ENCODE measurements around the gene USP3. TPM values are rescaled to one million over a fixed set of nuclear protein-coding genes. Genes with fewer than 3 reads are reported as not detected.

USP3 gene
- total RNA-seq, 1 experiment from 2014 or later = 36.6 TPM

DNA sequence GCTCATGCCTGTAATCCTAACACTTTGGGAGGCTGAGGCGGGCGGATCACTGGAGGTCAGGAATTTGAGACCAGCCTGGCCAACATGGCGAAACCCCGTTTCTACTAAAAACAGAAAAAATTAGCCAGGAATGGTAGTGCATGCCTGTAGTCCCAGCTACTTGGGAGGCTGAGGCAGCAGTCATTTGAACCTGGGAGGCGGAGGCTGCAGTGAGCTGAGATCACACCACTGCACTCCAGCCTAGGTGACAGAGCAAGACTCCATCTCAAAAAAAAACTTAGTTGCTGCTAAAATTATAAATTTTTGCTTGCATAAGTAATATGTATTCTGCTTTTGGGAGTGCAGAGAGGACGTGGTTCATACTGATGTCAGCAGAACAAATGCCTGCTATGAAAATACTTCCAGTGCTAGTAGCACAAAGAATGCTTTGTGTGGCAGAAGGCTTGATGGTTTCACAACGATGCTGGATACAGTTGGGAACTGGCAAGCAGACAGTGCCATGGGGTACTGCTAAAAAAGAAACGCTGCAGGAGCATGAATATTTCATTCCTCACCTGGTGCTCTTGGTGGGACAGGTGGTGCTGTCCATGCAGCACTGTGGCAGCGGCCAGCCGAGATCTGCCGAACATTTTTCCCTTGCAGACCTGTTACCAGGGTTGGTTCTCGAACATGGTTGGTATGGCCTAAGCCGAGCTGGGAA is 123.9 kb downstream of the USP3 start (continued):
- TF ChIP-seq, protein P1, sequence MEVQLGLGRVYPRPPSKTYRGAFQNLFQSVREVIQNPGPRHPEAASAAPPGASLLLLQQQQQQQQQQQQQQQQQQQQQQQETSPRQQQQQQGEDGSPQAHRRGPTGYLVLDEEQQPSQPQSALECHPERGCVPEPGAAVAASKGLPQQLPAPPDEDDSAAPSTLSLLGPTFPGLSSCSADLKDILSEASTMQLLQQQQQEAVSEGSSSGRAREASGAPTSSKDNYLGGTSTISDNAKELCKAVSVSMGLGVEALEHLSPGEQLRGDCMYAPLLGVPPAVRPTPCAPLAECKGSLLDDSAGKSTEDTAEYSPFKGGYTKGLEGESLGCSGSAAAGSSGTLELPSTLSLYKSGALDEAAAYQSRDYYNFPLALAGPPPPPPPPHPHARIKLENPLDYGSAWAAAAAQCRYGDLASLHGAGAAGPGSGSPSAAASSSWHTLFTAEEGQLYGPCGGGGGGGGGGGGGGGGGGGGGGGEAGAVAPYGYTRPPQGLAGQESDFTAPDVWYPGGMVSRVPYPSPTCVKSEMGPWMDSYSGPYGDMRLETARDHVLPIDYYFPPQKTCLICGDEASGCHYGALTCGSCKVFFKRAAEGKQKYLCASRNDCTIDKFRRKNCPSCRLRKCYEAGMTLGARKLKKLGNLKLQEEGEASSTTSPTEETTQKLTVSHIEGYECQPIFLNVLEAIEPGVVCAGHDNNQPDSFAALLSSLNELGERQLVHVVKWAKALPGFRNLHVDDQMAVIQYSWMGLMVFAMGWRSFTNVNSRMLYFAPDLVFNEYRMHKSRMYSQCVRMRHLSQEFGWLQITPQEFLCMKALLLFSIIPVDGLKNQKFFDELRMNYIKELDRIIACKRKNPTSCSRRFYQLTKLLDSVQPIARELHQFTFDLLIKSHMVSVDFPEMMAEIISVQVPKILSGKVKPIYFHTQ (CRISPR knock-in tag; IDR thresholded peaks at IDR 0.05) = no peak

DNA sequence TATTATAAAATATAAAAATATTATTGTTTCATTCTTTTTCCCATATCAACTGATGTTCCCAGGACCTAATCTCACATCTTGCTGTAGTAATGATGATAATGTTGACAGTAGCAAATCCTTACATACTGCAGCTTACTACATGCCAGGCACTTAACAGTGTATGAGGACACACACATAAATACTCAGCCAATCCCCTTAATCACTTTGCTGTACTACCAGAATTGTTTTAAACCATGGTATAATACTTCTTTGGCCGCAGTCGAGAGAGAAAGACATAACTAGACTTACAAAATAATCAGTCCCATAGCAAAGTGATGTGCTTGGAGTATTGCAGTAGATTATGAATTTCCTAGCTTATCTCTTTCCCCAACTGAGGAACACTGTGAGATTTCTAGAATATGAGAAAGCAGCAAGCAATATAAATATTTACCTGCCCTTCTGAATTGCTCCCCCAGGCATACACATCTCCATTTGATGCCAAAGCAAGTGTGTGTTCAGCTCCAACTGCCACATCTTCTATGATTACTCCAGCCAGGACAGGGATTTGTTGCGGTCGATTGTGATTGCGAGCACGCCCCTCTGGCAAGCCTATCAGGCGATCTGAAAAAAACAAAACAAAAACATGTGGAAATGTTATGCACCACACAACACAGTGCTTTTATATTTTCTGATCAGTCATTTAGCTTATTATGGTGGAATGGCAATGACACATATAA is 125.8 kb downstream of the USP3 start:
- TF ChIP-seq SP1 (CRISPR knock-in tag; conservative IDR thresholded peaks at IDR 0.05) = no peak
- TF ChIP-seq GRHL2 (CRISPR knock-in tag; IDR thresholded peaks at IDR 0.05; ENCODE audit: insufficient replicate concordance, severe bottlenecking) = no peak
- TF ChIP-seq, protein P2, sequence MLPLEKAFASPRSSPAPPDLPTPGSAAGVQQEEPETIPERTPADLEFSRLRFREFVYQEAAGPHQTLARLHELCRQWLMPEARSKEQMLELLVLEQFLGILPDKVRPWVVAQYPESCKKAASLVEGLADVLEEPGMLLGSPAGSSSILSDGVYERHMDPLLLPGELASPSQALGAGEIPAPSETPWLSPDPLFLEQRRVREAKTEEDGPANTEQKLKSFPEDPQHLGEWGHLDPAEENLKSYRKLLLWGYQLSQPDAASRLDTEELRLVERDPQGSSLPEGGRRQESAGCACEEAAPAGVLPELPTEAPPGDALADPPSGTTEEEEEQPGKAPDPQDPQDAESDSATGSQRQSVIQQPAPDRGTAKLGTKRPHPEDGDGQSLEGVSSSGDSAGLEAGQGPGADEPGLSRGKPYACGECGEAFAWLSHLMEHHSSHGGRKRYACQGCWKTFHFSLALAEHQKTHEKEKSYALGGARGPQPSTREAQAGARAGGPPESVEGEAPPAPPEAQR (CRISPR knock-in tag; IDR thresholded peaks at IDR 0.05) = no peak
- no peak for TF ChIP-seq ZBTB21 (CRISPR knock-in tag; IDR thresholded peaks at IDR 0.05; ENCODE audit: borderline replicate concordance)
- no peak for TF ChIP-seq OVOL2 (CRISPR knock-in tag; IDR thresholded peaks at IDR 0.05; ENCODE audit: borderline replicate concordance)
- no peak for TF ChIP-seq ZNF232 (CRISPR knock-in tag; IDR thresholded peaks at IDR 0.05)
- TF ChIP-seq, protein P3, sequence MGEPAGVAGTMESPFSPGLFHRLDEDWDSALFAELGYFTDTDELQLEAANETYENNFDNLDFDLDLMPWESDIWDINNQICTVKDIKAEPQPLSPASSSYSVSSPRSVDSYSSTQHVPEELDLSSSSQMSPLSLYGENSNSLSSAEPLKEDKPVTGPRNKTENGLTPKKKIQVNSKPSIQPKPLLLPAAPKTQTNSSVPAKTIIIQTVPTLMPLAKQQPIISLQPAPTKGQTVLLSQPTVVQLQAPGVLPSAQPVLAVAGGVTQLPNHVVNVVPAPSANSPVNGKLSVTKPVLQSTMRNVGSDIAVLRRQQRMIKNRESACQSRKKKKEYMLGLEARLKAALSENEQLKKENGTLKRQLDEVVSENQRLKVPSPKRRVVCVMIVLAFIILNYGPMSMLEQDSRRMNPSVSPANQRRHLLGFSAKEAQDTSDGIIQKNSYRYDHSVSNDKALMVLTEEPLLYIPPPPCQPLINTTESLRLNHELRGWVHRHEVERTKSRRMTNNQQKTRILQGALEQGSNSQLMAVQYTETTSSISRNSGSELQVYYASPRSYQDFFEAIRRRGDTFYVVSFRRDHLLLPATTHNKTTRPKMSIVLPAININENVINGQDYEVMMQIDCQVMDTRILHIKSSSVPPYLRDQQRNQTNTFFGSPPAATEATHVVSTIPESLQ (CRISPR knock-in tag; IDR thresholded peaks at IDR 0.05) = no peak
- TF ChIP-seq, protein P4, sequence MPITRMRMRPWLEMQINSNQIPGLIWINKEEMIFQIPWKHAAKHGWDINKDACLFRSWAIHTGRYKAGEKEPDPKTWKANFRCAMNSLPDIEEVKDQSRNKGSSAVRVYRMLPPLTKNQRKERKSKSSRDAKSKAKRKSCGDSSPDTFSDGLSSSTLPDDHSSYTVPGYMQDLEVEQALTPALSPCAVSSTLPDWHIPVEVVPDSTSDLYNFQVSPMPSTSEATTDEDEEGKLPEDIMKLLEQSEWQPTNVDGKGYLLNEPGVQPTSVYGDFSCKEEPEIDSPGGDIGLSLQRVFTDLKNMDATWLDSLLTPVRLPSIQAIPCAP (CRISPR knock-in tag; IDR thresholded peaks at IDR 0.05) = no peak
- TF ChIP-seq GTF2I (CRISPR knock-in tag; conservative IDR thresholded peaks at IDR 0.05) = no peak
- TF ChIP-seq KAT7 (CRISPR knock-in tag; IDR thresholded peaks at IDR 0.05; ENCODE audit: borderline replicate concordance) = no peak
- no peak for TF ChIP-seq ETV6 (CRISPR knock-in tag; IDR thresholded peaks at IDR 0.05)
- TF ChIP-seq NFYB (CRISPR knock-in tag; conservative IDR thresholded peaks at IDR 0.05; ENCODE audit: low read depth) = no peak
- TF ChIP-seq TP53 (CRISPR knock-in tag; IDR thresholded peaks at IDR 0.05) = no peak
- no peak for TF ChIP-seq HMGA2 (CRISPR knock-in tag; IDR thresholded peaks at IDR 0.05)
- no peaks in the 10 kb centered on the region for H3K4me1 Mint-ChIP-seq
- POLR2A ChIA-PET = no interaction called here
- H3K27ac Mint-ChIP-seq = no peak overlapping the region
- peaks cover 22% of the 10 kb centered on the region for H3K36me3 Mint-ChIP-seq
- ATAC-seq (no peak), DNase-seq (ENCODE audit: low spot score) (no peak)
- 0 out of 2 replicates have a peak, but pooled peaks cover 3% of the 10 kb centered on the region for H3K9me3 Mint-ChIP-seq
- H3K4me3 Mint-ChIP-seq = no peak overlapping the region
- CTCF ChIA-PET = interaction anchor here (0.8 to 2.2 kb wide), 4 partner anchors 163 to 438 kb away, joined by 3 to 5 read pairs (median 4); no protein-coding TSS in a partner anchor
- no peaks in the 10 kb centered on the region for H3K27me3 Mint-ChIP-seq (ENCODE audit: low read depth)

DNA sequence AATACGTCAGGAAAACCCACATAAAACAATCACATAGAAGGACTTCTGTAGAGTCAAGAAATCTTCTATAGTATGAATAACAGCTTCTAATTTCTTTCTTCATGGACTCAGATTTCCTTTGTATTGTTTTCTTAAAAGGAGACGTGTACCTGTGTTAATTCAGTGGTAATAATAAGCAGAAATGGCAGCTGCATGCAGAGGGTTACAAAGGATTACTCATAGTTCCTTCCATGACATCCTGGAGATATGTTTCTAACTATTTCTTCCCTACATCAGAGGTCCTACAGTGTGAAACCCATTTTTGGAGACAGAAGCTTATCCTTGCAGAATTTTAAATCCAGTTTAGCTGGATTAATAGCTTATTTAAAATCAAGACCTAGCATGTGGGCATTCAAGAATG is 128.9 kb downstream of the USP3 start:
- no peak for ATAC-seq
- Mint-ChIP-seq H3K9me3 (0 out of 2 replicates have a peak, but pooled peaks cover 3% of the 10 kb centered on the region), H3K27ac (no peak overlapping the region), H3K4me3 (no peak overlapping the region), H3K36me3 (peaks cover 17% of the 10 kb centered on the region), H3K4me1 (no peaks in the 10 kb centered on the region), H3K27me3 (ENCODE audit: low read depth) (no peaks in the 10 kb centered on the region)
- ChIA-PET CTCF (no interaction called here), POLR2A (no interaction called here)
- no peak for DNase-seq (ENCODE audit: low spot score)
- TF ChIP-seq JUN (CRISPR knock-in tag; IDR thresholded peaks at IDR 0.05) = no peak
- TF ChIP-seq, protein P5, sequence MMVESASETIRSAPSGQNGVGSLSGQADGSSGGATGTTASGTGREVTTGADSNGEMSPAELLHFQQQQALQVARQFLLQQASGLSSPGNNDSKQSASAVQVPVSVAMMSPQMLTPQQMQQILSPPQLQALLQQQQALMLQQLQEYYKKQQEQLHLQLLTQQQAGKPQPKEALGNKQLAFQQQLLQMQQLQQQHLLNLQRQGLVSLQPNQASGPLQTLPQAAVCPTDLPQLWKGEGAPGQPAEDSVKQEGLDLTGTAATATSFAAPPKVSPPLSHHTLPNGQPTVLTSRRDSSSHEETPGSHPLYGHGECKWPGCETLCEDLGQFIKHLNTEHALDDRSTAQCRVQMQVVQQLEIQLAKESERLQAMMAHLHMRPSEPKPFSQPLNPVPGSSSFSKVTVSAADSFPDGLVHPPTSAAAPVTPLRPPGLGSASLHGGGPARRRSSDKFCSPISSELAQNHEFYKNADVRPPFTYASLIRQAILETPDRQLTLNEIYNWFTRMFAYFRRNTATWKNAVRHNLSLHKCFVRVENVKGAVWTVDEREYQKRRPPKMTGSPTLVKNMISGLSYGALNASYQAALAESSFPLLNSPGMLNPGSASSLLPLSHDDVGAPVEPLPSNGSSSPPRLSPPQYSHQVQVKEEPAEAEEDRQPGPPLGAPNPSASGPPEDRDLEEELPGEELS (CRISPR knock-in tag; IDR thresholded peaks at IDR 0.05) = no peak
- TF ChIP-seq, protein P6, sequence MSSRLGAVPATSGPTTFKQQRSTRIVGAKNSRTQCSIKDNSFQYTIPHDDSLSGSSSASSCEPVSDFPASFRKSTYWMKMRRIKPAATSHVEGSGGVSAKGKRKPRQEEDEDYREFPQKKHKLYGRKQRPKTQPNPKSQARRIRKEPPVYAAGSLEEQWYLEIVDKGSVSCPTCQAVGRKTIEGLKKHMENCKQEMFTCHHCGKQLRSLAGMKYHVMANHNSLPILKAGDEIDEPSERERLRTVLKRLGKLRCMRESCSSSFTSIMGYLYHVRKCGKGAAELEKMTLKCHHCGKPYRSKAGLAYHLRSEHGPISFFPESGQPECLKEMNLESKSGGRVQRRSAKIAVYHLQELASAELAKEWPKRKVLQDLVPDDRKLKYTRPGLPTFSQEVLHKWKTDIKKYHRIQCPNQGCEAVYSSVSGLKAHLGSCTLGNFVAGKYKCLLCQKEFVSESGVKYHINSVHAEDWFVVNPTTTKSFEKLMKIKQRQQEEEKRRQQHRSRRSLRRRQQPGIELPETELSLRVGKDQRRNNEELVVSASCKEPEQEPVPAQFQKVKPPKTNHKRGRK (CRISPR knock-in tag; IDR thresholded peaks at IDR 0.05; ENCODE audit: borderline replicate concordance) = no peak
- TF ChIP-seq ESRRA (CRISPR knock-in tag; IDR thresholded peaks at IDR 0.05; ENCODE audit: borderline replicate concordance) = no peak
- TF ChIP-seq, protein P7, sequence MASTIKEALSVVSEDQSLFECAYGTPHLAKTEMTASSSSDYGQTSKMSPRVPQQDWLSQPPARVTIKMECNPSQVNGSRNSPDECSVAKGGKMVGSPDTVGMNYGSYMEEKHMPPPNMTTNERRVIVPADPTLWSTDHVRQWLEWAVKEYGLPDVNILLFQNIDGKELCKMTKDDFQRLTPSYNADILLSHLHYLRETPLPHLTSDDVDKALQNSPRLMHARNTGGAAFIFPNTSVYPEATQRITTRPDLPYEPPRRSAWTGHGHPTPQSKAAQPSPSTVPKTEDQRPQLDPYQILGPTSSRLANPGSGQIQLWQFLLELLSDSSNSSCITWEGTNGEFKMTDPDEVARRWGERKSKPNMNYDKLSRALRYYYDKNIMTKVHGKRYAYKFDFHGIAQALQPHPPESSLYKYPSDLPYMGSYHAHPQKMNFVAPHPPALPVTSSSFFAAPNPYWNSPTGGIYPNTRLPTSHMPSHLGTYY (CRISPR knock-in tag; IDR thresholded peaks at IDR 0.05) = no peak
- TF ChIP-seq CREB1 (CRISPR knock-in tag; IDR thresholded peaks at IDR 0.05) = no peak
